ENCODE results near the gene IQCH. TPM values are rescaled to one million over a fixed set of nuclear protein-coding genes. Genes with fewer than 3 reads are reported as not detected.

IQCH gene
- total and polyA plus RNA-seq, 2 experiments from 2014 or later: 1.7 to 4.6 TPM

DNA sequence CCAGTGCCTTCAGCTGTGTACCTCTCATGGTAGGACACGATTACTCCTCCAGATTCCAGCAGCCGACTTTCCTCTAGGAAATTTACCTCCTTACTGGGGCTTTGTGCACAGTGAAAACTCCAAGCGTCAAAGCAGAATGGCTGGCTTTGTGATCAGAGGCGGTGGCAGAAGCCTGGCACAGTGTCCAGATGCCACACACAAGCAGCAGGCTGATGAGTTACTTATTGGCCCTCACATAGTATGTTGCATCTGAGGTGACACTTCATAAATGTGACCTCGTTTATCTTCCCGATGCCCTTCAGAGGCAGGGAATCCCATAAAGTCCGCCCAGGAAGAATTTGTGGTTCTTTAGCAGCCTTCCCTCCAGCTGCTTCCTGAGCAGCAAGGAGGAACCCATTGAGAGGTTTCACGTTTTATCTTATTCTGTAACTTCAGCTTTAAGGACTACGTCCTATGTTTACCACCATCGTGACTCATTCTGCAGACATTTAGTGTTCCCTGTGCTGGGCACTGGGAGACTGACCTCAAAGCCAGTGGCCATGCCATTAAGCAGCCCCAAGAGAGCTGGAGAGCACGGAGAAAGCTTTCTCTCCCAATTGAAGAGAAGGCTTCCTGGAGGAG lies 159.3 kb downstream of the IQCH start (continued):
- TF ChIP-seq, protein P1, sequence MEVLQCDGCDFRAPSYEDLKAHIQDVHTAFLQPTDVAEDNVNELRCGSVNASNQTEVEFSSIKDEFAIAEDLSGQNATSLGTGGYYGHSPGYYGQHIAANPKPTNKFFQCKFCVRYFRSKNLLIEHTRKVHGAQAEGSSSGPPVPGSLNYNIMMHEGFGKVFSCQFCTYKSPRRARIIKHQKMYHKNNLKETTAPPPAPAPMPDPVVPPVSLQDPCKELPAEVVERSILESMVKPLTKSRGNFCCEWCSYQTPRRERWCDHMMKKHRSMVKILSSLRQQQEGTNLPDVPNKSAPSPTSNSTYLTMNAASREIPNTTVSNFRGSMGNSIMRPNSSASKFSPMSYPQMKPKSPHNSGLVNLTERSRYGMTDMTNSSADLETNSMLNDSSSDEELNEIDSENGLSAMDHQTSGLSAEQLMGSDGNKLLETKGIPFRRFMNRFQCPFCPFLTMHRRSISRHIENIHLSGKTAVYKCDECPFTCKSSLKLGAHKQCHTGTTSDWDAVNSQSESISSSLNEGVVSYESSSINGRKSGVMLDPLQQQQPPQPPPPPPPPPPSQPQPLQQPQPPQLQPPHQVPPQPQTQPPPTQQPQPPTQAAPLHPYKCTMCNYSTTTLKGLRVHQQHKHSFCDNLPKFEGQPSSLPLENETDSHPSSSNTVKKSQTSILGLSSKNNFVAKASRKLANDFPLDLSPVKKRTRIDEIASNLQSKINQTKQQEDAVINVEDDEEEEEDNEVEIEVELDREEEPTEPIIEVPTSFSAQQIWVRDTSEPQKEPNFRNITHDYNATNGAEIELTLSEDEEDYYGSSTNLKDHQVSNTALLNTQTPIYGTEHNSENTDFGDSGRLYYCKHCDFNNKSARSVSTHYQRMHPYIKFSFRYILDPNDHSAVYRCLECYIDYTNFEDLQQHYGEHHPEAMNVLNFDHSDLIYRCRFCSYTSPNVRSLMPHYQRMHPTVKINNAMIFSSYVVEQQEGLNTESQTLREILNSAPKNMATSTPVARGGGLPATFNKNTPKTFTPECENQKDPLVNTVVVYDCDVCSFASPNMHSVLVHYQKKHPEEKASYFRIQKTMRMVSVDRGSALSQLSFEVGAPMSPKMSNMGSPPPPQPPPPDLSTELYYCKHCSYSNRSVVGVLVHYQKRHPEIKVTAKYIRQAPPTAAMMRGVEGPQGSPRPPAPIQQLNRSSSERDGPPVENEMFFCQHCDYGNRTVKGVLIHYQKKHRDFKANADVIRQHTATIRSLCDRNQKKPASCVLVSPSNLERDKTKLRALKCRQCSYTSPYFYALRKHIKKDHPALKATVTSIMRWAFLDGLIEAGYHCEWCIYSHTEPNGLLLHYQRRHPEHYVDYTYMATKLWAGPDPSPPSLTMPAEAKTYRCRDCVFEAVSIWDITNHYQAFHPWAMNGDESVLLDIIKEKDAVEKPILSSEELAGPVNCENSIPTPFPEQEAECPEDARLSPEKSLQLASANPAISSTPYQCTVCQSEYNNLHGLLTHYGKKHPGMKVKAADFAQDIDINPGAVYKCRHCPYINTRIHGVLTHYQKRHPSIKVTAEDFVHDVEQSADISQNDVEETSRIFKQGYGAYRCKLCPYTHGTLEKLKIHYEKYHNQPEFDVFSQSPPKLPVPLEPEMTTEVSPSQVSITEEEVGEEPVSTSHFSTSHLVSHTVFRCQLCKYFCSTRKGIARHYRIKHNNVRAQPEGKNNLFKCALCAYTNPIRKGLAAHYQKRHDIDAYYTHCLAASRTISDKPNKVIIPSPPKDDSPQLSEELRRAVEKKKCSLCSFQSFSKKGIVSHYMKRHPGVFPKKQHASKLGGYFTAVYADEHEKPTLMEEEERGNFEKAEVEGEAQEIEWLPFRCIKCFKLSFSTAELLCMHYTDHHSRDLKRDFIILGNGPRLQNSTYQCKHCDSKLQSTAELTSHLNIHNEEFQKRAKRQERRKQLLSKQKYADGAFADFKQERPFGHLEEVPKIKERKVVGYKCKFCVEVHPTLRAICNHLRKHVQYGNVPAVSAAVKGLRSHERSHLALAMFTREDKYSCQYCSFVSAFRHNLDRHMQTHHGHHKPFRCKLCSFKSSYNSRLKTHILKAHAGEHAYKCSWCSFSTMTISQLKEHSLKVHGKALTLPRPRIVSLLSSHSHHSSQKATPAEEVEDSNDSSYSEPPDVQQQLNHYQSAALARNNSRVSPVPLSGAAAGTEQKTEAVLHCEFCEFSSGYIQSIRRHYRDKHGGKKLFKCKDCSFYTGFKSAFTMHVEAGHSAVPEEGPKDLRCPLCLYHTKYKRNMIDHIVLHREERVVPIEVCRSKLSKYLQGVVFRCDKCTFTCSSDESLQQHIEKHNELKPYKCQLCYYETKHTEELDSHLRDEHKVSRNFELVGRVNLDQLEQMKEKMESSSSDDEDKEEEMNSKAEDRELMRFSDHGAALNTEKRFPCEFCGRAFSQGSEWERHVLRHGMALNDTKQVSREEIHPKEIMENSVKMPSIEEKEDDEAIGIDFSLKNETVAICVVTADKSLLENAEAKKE (CRISPR knock-in tag; IDR thresholded peaks at IDR 0.05): no peak
- TF ChIP-seq ZNF331 (CRISPR knock-in tag; IDR thresholded peaks at IDR 0.05; ENCODE audit: low read depth) (no peak), EZH2 (IDR thresholded peaks at IDR 0.05; ENCODE audit: low read depth, unreplicated experiment) (no peak), ZNF114 (CRISPR knock-in tag; IDR thresholded peaks at IDR 0.05) (no peak), STAT1 (IDR thresholded peaks at IDR 0.05; ENCODE audit: unreplicated experiment) (no peak), EZH2phosphoT487 (IDR thresholded peaks at IDR 0.05; ENCODE audit: unreplicated experiment) (no peak)

GRCh38 chr15:67415181-67415580 lies 160.6 kb downstream of the IQCH start:
- no peaks in the 10 kb centered on the region for H3K9me2 ChIP-seq (ENCODE audit: insufficient read depth)
- no peak for TF ChIP-seq NANOG (IDR thresholded peaks at IDR 0.05; ENCODE audit: borderline replicate concordance)
- TF ChIP-seq ZNF331 (CRISPR knock-in tag; IDR thresholded peaks at IDR 0.05; ENCODE audit: low read depth): no peak
- TF ChIP-seq ZNF114 (CRISPR knock-in tag; IDR thresholded peaks at IDR 0.05): no peak
- TF ChIP-seq EZH2 (IDR thresholded peaks at IDR 0.05; ENCODE audit: low read depth, unreplicated experiment): no peak
- TF ChIP-seq EZH2phosphoT487 (IDR thresholded peaks at IDR 0.05; ENCODE audit: unreplicated experiment): no peak
- TF ChIP-seq, protein P2, sequence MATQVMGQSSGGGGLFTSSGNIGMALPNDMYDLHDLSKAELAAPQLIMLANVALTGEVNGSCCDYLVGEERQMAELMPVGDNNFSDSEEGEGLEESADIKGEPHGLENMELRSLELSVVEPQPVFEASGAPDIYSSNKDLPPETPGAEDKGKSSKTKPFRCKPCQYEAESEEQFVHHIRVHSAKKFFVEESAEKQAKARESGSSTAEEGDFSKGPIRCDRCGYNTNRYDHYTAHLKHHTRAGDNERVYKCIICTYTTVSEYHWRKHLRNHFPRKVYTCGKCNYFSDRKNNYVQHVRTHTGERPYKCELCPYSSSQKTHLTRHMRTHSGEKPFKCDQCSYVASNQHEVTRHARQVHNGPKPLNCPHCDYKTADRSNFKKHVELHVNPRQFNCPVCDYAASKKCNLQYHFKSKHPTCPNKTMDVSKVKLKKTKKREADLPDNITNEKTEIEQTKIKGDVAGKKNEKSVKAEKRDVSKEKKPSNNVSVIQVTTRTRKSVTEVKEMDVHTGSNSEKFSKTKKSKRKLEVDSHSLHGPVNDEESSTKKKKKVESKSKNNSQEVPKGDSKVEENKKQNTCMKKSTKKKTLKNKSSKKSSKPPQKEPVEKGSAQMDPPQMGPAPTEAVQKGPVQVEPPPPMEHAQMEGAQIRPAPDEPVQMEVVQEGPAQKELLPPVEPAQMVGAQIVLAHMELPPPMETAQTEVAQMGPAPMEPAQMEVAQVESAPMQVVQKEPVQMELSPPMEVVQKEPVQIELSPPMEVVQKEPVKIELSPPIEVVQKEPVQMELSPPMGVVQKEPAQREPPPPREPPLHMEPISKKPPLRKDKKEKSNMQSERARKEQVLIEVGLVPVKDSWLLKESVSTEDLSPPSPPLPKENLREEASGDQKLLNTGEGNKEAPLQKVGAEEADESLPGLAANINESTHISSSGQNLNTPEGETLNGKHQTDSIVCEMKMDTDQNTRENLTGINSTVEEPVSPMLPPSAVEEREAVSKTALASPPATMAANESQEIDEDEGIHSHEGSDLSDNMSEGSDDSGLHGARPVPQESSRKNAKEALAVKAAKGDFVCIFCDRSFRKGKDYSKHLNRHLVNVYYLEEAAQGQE (IDR thresholded peaks at IDR 0.05; ENCODE audit: unreplicated experiment): no peak
- TF ChIP-seq POLR2AphosphoS5 (IDR thresholded peaks at IDR 0.05; ENCODE audit: low read depth): no peak
- Mint-ChIP-seq H3K9me3 (no peaks in the 10 kb centered on the region), H3K4me3 (no peak overlapping the region), H3K27ac (no peak overlapping the region), H3K4me1 (peaks cover 8% of the 10 kb centered on the region), H3K36me3 (ENCODE audit: low read depth) (no peaks in the 10 kb centered on the region), H3K27me3 (ENCODE audit: insufficient read depth, low read depth, poor library complexity) (peaks cover 2% of the 10 kb centered on the region)
- ATAC-seq: peak; percentile 78
- H3F3A ChIP-seq (replicated peaks; ENCODE audit: low read depth): no peaks in the 10 kb centered on the region
- no peaks in the 10 kb centered on the region for H3K27me3 ChIP-seq (ENCODE audit: insufficient read depth)
- no peaks in the 10 kb centered on the region for H3K36me3 ChIP-seq (ENCODE audit: insufficient read depth)
- no peak overlapping the region for H3K4me2 ChIP-seq
- no peaks in the 10 kb centered on the region for H3K79me2 ChIP-seq (replicated peaks; ENCODE audit: insufficient read depth)
- no peak overlapping the region for H3K27ac ChIP-seq (ENCODE audit: low read depth)
- DNase-seq (ENCODE audit: low spot score): no peak
- H2AFZ ChIP-seq: no peak overlapping the region
- H3K4me1 ChIP-seq (ENCODE audit: insufficient read depth): no peaks in the 10 kb centered on the region
- no peak overlapping the region for H3K4me3 ChIP-seq
- H4K20me1 ChIP-seq (replicated peaks; ENCODE audit: insufficient read depth): no peaks in the 10 kb centered on the region
